Endothelial cell of umbilical vein (primary cell): ENCODE results near the gene BET1L. TPM values are rescaled to one million over a fixed set of nuclear protein-coding genes. Genes with fewer than 3 reads are reported as not detected.
"Not testable (repeated sequence)": the region's sequence is repeated elsewhere in the genome, so short reads cannot be mapped to it uniquely, and the experiment has no call there.

Source experiments
- BruUV-seq: library from RNA; stranded (reverse); fragments of 400-500 nt; replicated peaks from 2 replicates; lab custom pipeline; 2021; lab: Mats Ljungman, UMichigan
- CTCF ChIA-PET: fragments of 300-600, 350-600 bp; sonication (Branson Sonifier 250); formaldehyde crosslinking; loops from one replicate; lab custom pipeline; 2021; ENCODE audit warnings: antibody characterized with exemption, inconsistent platforms; lab: Charles Lee
- POLR2A ChIA-PET: fragments of 300-600, 350-600 bp; sonication (Branson Sonifier 250); formaldehyde crosslinking; loops from one replicate; lab custom pipeline; 2021; ENCODE audit warnings: antibody characterized with exemption, inconsistent platforms; lab: Charles Lee
- DNase-seq: peaks from one replicate; pipeline ENCODE4 v3.0.0-alpha.2; 2011; ENCODE audit warnings: low read depth, low spot score
- FAIRE-seq: peaks from 2 replicates; lab custom pipeline; 2011; peaks lifted over from hg19 to GRCh38; lab: Jason Lieb, UNC
- H2AFZ ChIP-seq: 2 replicates; pipeline ENCODE4 v1.6.0; 2012; ENCODE audit warnings: low read depth, low read length, control low read depth, inconsistent platforms
- H3K27ac ChIP-seq: 2 replicates; pipeline ENCODE4 v1.5.1; 2011; ENCODE audit warnings: low read depth, mild to moderate bottlenecking, control low read depth, low read length, moderate library complexity; ENCODE audit not compliant: insufficient read depth
- H3K27me3 ChIP-seq, 2 experiments: 2 replicates each; pipeline versions ENCODE4 v1.6.0 to v1.6.1; 2011; ENCODE audit warnings: low read length in 2 of 2, mixed read lengths in 1 of 2; ENCODE audit not compliant: control insufficient read depth in 2 of 2, insufficient read depth in 2 of 2
- H3K36me3 ChIP-seq, 2 experiments: 2 replicates in 1 of 2; 3 replicates in 1 of 2; pipeline ENCODE4 v1.5.1; 2011; ENCODE audit warnings: low read length in 2 of 2, mild to moderate bottlenecking in 1 of 2, moderate library complexity in 1 of 2; ENCODE audit not compliant: control insufficient read depth in 2 of 2, insufficient read depth in 2 of 2; ENCODE audit errors: extremely low read depth in 1 of 2
- H3K4me1 ChIP-seq: 3 replicates; pipeline ENCODE4 v1.5.1; 2011; ENCODE audit warnings: mild to moderate bottlenecking, low read length; ENCODE audit not compliant: control insufficient read depth, insufficient read depth; ENCODE audit errors: extremely low read depth
- H3K4me2 ChIP-seq: 2 replicates; pipeline ENCODE4 v1.6.1; 2011; ENCODE audit warnings: low read length, control low read depth, mixed read lengths; ENCODE audit not compliant: insufficient read depth
- H3K4me3 ChIP-seq, 3 experiments: fragments of 200-600 bp in 1 of 3; sonication (generic), shearing (Covaris generic) in 1 of 3; replicated peaks in 1 of 3; 2 replicates each; pipeline ENCODE4 v1.5.1; 2011 to 2016; ENCODE audit warnings: control low read depth in 3 of 3, low read length in 3 of 3, mild to moderate bottlenecking in 2 of 3, inconsistent platforms in 1 of 3, low read depth in 1 of 3, moderate library complexity in 1 of 3; ENCODE audit not compliant: insufficient read depth in 1 of 3
- H3K79me2 ChIP-seq: 2 replicates; pipeline ENCODE4 v1.6.0; 2012; ENCODE audit warnings: low read length, inconsistent platforms; ENCODE audit not compliant: control insufficient read depth, insufficient read depth
- H3K9ac ChIP-seq: replicated peaks from 2 replicates; pipeline ENCODE3; 2011; ENCODE audit warnings: low read length, control low read depth; ENCODE audit not compliant: insufficient read depth; ENCODE audit errors: extremely low read depth
- H3K9me1 ChIP-seq: replicated peaks from 3 replicates; pipeline ENCODE4 v1.6.0; 2011; ENCODE audit warnings: mild to moderate bottlenecking, low read length; ENCODE audit not compliant: control insufficient read depth, insufficient read depth; ENCODE audit errors: extremely low read depth
- H3K9me3 ChIP-seq: replicated peaks from 2 replicates; pipeline ENCODE4 v1.5.1; 2012; ENCODE audit warnings: low read length, inconsistent platforms; ENCODE audit not compliant: control insufficient read depth, insufficient read depth
- H4K20me1 ChIP-seq: replicated peaks from 2 replicates; pipeline ENCODE3; 2011; ENCODE audit warnings: mild to moderate bottlenecking, low read length; ENCODE audit not compliant: control insufficient read depth, insufficient read depth; ENCODE audit errors: extremely low read depth
- EZH2 ChIP-seq: IDR thresholded peaks from 2 replicates; pipeline ENCODE4 v1.6.1; 2012; ENCODE audit warnings: borderline replicate concordance, low read depth, mild to moderate bottlenecking, moderate library complexity, low read length, inconsistent platforms; ENCODE audit not compliant: severe bottlenecking
- FOS ChIP-seq: IDR thresholded peaks from 2 replicates; pipeline ENCODE4 v1.6.1; 2011; ENCODE audit warnings: mild to moderate bottlenecking, low read length, moderate library complexity, borderline replicate concordance; ENCODE audit not compliant: insufficient read depth
- GATA2 ChIP-seq: IDR thresholded peaks from 2 replicates; pipeline ENCODE4 v1.7.0; 2011; ENCODE audit warnings: low read depth, mild to moderate bottlenecking, moderate library complexity, mixed read lengths, low read length; ENCODE audit not compliant: insufficient read length, insufficient read depth
- JUN ChIP-seq: IDR thresholded peaks from 2 replicates; pipeline ENCODE4 v1.6.1; 2011; ENCODE audit warnings: borderline replicate concordance, low read depth; ENCODE audit not compliant: insufficient read length, insufficient read depth
- MAX ChIP-seq: IDR thresholded peaks from 2 replicates; pipeline ENCODE4 v1.6.1; 2011; ENCODE audit not compliant: insufficient read depth, insufficient read length
- MYC ChIP-seq: IDR thresholded peaks from one replicate; pipeline ENCODE4 v1.6.1; 2011; ENCODE audit warnings: mild to moderate bottlenecking, low read depth, low read length
- POLR2A ChIP-seq: IDR thresholded peaks from 2 replicates; pipeline ENCODE4 v1.6.1; 2012; ENCODE audit warnings: low read depth, mild to moderate bottlenecking, control low read depth, low read length
- POLR2AphosphoS5 ChIP-seq: IDR thresholded peaks from 2 replicates; pipeline ENCODE4 v1.6.1; 2012; ENCODE audit warnings: low read depth, mild to moderate bottlenecking, control low read depth, low read length, moderate library complexity; ENCODE audit not compliant: insufficient read depth
- dilution Hi-C: fragments of 300-500 bp; cut with MboI; formaldehyde crosslinking; loops from one replicate; pipeline ENCODE4 v1.15.0; 2019; ENCODE audit warnings: low sequenced_read_pairs; ENCODE audit not compliant: extremely low pct_ligation_motif_present
- intact Hi-C: fragments of 100-400 bp; cut with micrococcal nuclease; formaldehyde crosslinking; loops from one replicate; pipeline ENCODE4 v1.10.0; 2022
- polyA plus RNA-seq, 4 experiments: library from polyadenylated mRNA; depleted of rRNA in 3 of 4; stranded (reverse) in 3 of 4; unstranded in 1 of 4; fragments of >200 nt; gene quantifications; 2 replicates each; pipeline versions ENCODE4 v1.2.1 to v1.2.3, GENCODE V29; 2011 to 2012; ENCODE audit warnings: missing spikeins in 1 of 4
- total RNA-seq: library from RNA; stranded (reverse); gene quantifications from 2 replicates; pipeline ENCODE4 v1.2.3, GENCODE V29; 2021
- TF ChIP-seq, protein P1 (sequence below), 2 donors: IDR thresholded peaks; 1 replicate in 1 of 2; 2 replicates in 1 of 2; pipeline ENCODE4 v1.5.1; 2011; ENCODE audit warnings: low read length in 2 of 2, mild to moderate bottlenecking in 2 of 2, moderate library complexity in 2 of 2, control low read depth in 1 of 2, inconsistent platforms in 1 of 2, low read depth in 1 of 2; ENCODE audit not compliant: insufficient read depth in 1 of 2; ENCODE audit errors: extremely low read depth in 1 of 2

BET1L gene
- total and polyA plus RNA-seq, 2 donors (not counting 3 experiments of a cell fraction or from before 2014, with no cell fraction given), result 31.0 to 80.0 TPM

DNA sequence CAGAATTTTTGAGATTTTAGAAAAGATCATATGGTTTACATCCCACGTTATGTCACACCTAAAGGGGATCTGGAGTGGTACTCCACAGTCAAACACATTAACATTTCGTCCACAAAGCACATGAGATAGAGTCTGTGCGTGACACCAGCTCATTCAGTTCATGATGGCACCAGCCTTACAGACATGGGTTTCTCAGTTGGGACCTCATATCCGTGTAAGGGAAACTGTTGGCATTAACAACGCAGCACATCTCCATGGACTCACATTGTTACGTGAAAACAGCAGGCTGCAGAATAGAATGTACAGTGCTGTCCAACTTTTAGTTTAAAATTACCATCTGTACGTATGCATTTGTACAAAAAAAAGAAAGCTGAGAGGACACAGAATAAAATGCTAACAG, 14.3 kb upstream of the BET1L start:
- Histone ChIP-seq H4K20me1 (no peaks in the 10 kb centered on the region), H2AFZ (no peak overlapping the region), H3K9me1 (no peaks in the 10 kb centered on the region), H3K27me3 (no peaks in the 10 kb centered on the region), H3K4me2 (no peak overlapping the region), H3K36me3 (peaks cover 0 to 3% of the 10 kb centered on the region in 2 experiments), H3K9ac (no peak overlapping the region), H3K9me3 (no peaks in the 10 kb centered on the region), H3K79me2 (no peaks in the 10 kb centered on the region), H3K27ac (no peak overlapping the region), H3K4me3 (no peak overlapping the region), H3K4me1 (no peaks in the 10 kb centered on the region)
- DNase-seq, result no peak
- TF ChIP-seq POLR2AphosphoS5 (no peak), JUN (no peak), MYC (no peak), POLR2A (no peak), MAX (no peak), EZH2 (no peak), GATA2 (no peak), FOS (no peak)
- TF ChIP-seq, protein P1, sequence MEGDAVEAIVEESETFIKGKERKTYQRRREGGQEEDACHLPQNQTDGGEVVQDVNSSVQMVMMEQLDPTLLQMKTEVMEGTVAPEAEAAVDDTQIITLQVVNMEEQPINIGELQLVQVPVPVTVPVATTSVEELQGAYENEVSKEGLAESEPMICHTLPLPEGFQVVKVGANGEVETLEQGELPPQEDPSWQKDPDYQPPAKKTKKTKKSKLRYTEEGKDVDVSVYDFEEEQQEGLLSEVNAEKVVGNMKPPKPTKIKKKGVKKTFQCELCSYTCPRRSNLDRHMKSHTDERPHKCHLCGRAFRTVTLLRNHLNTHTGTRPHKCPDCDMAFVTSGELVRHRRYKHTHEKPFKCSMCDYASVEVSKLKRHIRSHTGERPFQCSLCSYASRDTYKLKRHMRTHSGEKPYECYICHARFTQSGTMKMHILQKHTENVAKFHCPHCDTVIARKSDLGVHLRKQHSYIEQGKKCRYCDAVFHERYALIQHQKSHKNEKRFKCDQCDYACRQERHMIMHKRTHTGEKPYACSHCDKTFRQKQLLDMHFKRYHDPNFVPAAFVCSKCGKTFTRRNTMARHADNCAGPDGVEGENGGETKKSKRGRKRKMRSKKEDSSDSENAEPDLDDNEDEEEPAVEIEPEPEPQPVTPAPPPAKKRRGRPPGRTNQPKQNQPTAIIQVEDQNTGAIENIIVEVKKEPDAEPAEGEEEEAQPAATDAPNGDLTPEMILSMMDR (IDR thresholded peaks at IDR 0.05; ENCODE audit: extremely low read depth in 1 of 2, insufficient read depth in 1 of 2, low read depth in 1 of 2, low read length in 2 of 2), result no peak
- dilution Hi-C loops, result no loop called here
- FAIRE-seq, result peak; percentile 33
- ChIA-PET CTCF (no interaction called here), POLR2A (no interaction called here)
- BruUV-seq, result no TSS peak
- intact Hi-C loops, result no loop called here

DNA sequence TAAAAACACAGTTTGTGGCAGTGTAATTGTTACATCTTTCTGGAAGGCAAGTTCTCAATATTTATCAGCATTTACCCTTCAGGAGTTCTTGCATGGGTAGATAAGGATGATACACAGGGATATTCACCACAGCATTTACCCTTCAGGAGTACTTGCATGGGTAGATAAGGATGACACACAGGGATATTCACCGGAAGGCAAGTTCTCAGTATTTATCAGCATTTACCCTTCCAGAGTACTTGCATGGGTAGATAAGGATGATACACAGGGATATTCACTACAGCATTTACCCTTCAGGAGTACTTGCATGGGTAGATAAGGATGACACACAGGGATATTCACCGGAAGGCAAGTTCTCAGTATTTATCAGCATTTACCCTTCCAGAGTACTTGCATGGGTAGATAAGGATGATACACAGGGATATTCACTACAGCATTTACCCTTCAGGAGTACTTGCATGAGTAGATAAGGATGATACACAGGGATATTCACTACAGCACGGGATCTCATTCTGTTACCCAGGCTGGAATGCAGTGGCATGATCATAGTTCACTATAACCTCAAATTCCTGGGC, 13.5 kb upstream of the BET1L start:
- intact Hi-C loops, CTCF ChIA-PET, DNase-seq, POLR2A ChIA-PET, H2AFZ ChIP-seq, BruUV-seq, H3K79me2 ChIP-seq, H3K4me2 ChIP-seq, H4K20me1 ChIP-seq, H3K9me1 ChIP-seq, H3K9me3 ChIP-seq, H3K27me3 ChIP-seq, H3K36me3 ChIP-seq, H3K4me1 ChIP-seq, dilution Hi-C loops, H3K9ac ChIP-seq, H3K4me3 ChIP-seq, H3K27ac ChIP-seq: not testable (repeated sequence)
- FAIRE-seq, result peak; percentile 77
